PC-9 (cell line): ENCODE results near the gene ZBTB18. TPM values are rescaled to one million over a fixed set of nuclear protein-coding genes. Genes with fewer than 3 reads are reported as not detected.

ENCODE experiments used
- BruUV-seq: library from RNA; stranded (reverse); fragments of 400-500 nt; replicated peaks from 2 replicates; lab custom pipeline; 2021; lab: Mats Ljungman, UMichigan
- CTCF ChIA-PET: fragments of 300-600 bp; sonication (Branson Sonifier 250); formaldehyde crosslinking; loops from one replicate; lab custom pipeline; 2022; ENCODE audit warnings: antibody characterized with exemption; lab: Charles Lee
- POLR2A ChIA-PET: fragments of 300-600 bp; sonication (Branson Sonifier 250); formaldehyde crosslinking; loops from one replicate; lab custom pipeline; 2022; ENCODE audit warnings: antibody characterized with exemption; ENCODE audit not compliant: unreplicated experiment; lab: Charles Lee
- DNase-seq, 2 experiments: peaks; one replicate each; pipeline versions ENCODE4 v3.0.0 to v3.0.0-alpha.2; 2015 to 2022; ENCODE audit warnings: mixed read lengths in 1 of 2
- H2AFZ ChIP-seq: fragments of 200-600 bp; sonication (generic); 2 replicates; pipeline ENCODE4 v1.8.1; 2017; ENCODE audit warnings: antibody characterized with exemption
- H3F3A ChIP-seq: fragments of 200-600 bp; sonication (generic); 2 replicates; pipeline ENCODE4 v1.8.1; 2017; ENCODE audit warnings: antibody characterized with exemption, mild to moderate bottlenecking, low read depth; ENCODE audit not compliant: insufficient read depth
- H3K27ac ChIP-seq: fragments of 200-600 bp; sonication (generic); 2 replicates; pipeline ENCODE4 v1.6.1; 2016; ENCODE audit warnings: mixed run types
- H3K27me3 ChIP-seq: fragments of 200-600 bp; sonication (generic); 2 replicates; pipeline ENCODE4 v1.6.1; 2016; ENCODE audit warnings: low read depth, mixed run types; ENCODE audit not compliant: insufficient read depth
- H3K36me3 ChIP-seq: fragments of 200-600 bp; sonication (generic); 2 replicates; pipeline ENCODE4 v1.6.1; 2016; ENCODE audit warnings: low read depth, mixed run types
- H3K4me1 ChIP-seq: fragments of 200-600 bp; sonication (generic); replicated peaks from 2 replicates; pipeline ENCODE4 v1.6.1; 2016; ENCODE audit warnings: mixed run types; ENCODE audit not compliant: insufficient read depth
- H3K4me2 ChIP-seq: fragments of 200-600 bp; sonication (generic); 2 replicates; pipeline ENCODE4 v1.6.1; 2017; ENCODE audit warnings: mixed run types
- H3K4me3 ChIP-seq: fragments of 200-600 bp; sonication (generic); 2 replicates; pipeline ENCODE4 v1.6.1; 2016; ENCODE audit warnings: mixed run types
- H3K79me2 ChIP-seq: fragments of 200-600 bp; sonication (generic); 2 replicates; pipeline ENCODE4 v1.6.1; 2017; ENCODE audit warnings: low read depth, mixed run types
- H3K9me2 ChIP-seq: fragments of 200-600 bp; sonication (generic); 2 replicates; pipeline ENCODE4 v1.8.1; 2017; ENCODE audit warnings: mild to moderate bottlenecking; ENCODE audit not compliant: insufficient read depth
- H3K9me3 ChIP-seq: fragments of 200-600 bp; sonication (generic); 2 replicates; pipeline ENCODE4 v1.8.1; 2016; ENCODE audit warnings: low read depth; ENCODE audit not compliant: insufficient read depth
- H4K20me1 ChIP-seq: fragments of 200-600 bp; sonication (generic); 2 replicates; pipeline ENCODE4 v1.8.1; 2017; ENCODE audit not compliant: insufficient read depth
- EZH2 ChIP-seq: fragments of 200-600 bp; sonication (generic); IDR thresholded peaks from 2 replicates; pipeline ENCODE4 v1.8.0; 2017; ENCODE audit warnings: antibody characterized with exemption, low read depth
- intact Hi-C: fragments of 100-400 bp; cut with micrococcal nuclease; formaldehyde crosslinking; loops from one replicate; pipeline ENCODE4 v1.10.0; 2022; ENCODE audit not compliant: unreplicated experiment
- total RNA-seq: library from RNA; stranded (reverse); gene quantifications from 2 replicates; pipeline ENCODE4 v1.2.3, GENCODE V29; 2021
- TF ChIP-seq, protein P1 (sequence below): fragments of 200-600 bp; sonication (generic); conservative IDR thresholded peaks from 2 replicates; pipeline ENCODE4 v1.6.1; 2017; ENCODE audit warnings: mixed run types, antibody characterized with exemption, mild to moderate bottlenecking, moderate library complexity

Gene ZBTB18
- total RNA-seq, 1 experiment from 2014 or later: 20.7 TPM

DNA sequence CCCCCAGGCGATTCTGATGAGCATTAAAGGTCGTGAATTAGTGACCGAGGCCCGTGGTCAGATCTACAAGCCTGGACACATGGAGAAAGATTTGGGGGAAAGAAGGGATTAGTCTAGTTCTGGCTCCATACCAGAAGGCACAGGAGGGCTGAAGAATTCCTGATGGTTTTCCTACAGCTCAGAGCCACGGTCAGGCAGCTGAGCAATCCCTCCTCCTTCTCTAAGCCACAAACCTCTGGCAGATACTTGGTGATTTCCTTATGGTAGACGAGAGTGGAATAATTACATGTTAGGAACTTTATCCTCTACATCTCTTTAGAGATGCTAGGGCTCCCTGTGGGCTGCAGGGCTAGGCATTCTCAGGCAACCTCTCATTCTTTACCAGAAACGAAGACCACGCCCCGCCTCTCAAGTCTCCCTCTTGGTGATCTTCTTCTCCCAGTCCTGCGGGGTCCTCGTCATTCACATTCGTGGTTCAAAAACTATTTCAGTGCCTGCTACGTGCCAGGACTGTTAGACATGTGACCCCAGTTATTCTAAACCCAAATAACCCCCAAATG lies 20.5 kb upstream of the ZBTB18 start:
- ChIA-PET CTCF (no interaction called here), POLR2A (no interaction called here)
- Histone ChIP-seq H3F3A (no peaks in the 10 kb centered on the region; the same call in 1 of the 2 replicates), H2AFZ (no peak overlapping the region), H3K27me3 (no peaks in the 10 kb centered on the region), H3K4me3 (no peak overlapping the region), H3K27ac (no peak overlapping the region), H3K36me3 (no peaks in the 10 kb centered on the region), H3K4me2 (no peak overlapping the region), H3K9me2 (no peaks in the 10 kb centered on the region), H3K79me2 (no peaks in the 10 kb centered on the region), H3K4me1 (no peaks in the 10 kb centered on the region), H4K20me1 (no peaks in the 10 kb centered on the region), H3K9me3 (no peaks in the 10 kb centered on the region)
- no peak for TF ChIP-seq EZH2
- TF ChIP-seq, protein P1, sequence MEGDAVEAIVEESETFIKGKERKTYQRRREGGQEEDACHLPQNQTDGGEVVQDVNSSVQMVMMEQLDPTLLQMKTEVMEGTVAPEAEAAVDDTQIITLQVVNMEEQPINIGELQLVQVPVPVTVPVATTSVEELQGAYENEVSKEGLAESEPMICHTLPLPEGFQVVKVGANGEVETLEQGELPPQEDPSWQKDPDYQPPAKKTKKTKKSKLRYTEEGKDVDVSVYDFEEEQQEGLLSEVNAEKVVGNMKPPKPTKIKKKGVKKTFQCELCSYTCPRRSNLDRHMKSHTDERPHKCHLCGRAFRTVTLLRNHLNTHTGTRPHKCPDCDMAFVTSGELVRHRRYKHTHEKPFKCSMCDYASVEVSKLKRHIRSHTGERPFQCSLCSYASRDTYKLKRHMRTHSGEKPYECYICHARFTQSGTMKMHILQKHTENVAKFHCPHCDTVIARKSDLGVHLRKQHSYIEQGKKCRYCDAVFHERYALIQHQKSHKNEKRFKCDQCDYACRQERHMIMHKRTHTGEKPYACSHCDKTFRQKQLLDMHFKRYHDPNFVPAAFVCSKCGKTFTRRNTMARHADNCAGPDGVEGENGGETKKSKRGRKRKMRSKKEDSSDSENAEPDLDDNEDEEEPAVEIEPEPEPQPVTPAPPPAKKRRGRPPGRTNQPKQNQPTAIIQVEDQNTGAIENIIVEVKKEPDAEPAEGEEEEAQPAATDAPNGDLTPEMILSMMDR: no peak
- DNase-seq: no peak
- intact Hi-C loops: no loop called here
- BruUV-seq: no TSS peak

DNA sequence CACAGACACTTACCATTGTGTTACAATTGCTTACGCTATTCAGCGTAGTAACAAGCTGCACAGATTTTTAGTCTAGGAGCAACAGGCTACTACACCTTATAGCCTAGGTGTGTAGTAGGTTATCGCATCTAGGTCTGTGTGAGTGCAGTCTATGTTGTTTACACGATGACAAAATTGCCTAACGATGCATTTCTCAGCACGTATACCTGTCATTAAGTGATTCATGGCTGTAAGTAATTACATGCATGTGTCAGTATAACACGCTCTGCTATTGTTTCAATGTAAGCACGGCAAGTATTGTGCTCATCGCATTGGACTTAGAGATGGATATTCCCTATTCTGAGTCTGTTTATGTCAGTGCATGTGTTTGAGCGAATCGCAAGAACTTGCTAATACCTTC lies 15.7 kb upstream of the ZBTB18 start:
- Histone ChIP-seq H3K27ac (no peak overlapping the region), H3K4me1 (no peaks in the 10 kb centered on the region)
- CTCF ChIA-PET: no interaction called here

DNA sequence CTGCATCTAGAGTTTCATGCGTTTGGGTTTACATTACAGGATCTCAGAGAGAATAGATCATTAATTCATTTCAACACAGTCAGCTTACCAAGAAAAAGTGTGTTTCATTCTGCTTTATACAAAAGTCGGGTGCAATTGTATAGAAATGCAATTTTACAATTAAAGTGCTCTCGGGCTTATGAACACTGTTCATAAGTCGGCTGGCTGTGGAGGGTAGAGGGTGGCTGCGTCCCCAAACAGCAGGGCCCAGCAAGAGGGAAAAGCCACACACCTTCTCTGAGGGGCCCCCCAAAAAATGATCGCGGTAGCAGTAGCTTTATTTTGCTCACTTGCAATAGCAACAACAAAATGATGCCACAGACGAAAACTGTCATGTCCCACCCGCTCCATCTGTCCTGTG lies 13.8 kb upstream of the ZBTB18 start:
- no peaks in the 10 kb centered on the region for H4K20me1 ChIP-seq
- H3K9me2 ChIP-seq: no peaks in the 10 kb centered on the region
- no TSS peak for BruUV-seq
- H3K79me2 ChIP-seq: no peaks in the 10 kb centered on the region
- H2AFZ ChIP-seq: no peak overlapping the region
- H3K4me2 ChIP-seq: no peak overlapping the region
- intact Hi-C loops: no loop called here
- no peak for TF ChIP-seq EZH2
- TF ChIP-seq, protein P1: no peak
- H3K9me3 ChIP-seq: no peaks in the 10 kb centered on the region
- H3K4me1 ChIP-seq: peaks cover 16% of the 10 kb centered on the region
- no peaks in the 10 kb centered on the region for H3K36me3 ChIP-seq
- no peak overlapping the region for H3K4me3 ChIP-seq
- POLR2A ChIA-PET: no interaction called here
- CTCF ChIA-PET: no interaction called here
- H3K27me3 ChIP-seq: no peaks in the 10 kb centered on the region
- DNase-seq: no peak
- no peak overlapping the region for H3K27ac ChIP-seq
- peaks cover 8% of the 10 kb centered on the region; the same call in 1 of the 2 replicates for H3F3A ChIP-seq

More for the DNA sequence above, 15.7 kb upstream of the ZBTB18 start:
- no peaks in the 10 kb centered on the region for H4K20me1 ChIP-seq
- no peaks in the 10 kb centered on the region for H3K27me3 ChIP-seq
- H3K9me2 ChIP-seq: no peaks in the 10 kb centered on the region
- no peak overlapping the region for H3K4me2 ChIP-seq
- intact Hi-C loops: no loop called here
- H2AFZ ChIP-seq: no peak overlapping the region
- POLR2A ChIA-PET: no interaction called here
- no peak for DNase-seq
- no peaks in the 10 kb centered on the region for H3F3A ChIP-seq
- no peak for TF ChIP-seq EZH2
- no peak overlapping the region for H3K4me3 ChIP-seq
- H3K36me3 ChIP-seq: no peaks in the 10 kb centered on the region
- H3K79me2 ChIP-seq: no peaks in the 10 kb centered on the region
- H3K9me3 ChIP-seq: no peaks in the 10 kb centered on the region
- no TSS peak for BruUV-seq
